Cortex of kidney (tissue), 1 donor: Measurements from ENCODE around the gene STXBP3.

Source experiments
- DNase-seq: peaks from one replicate; lab custom pipeline; 2025; lab: John Stamatoyannopoulos, UW

Gene STXBP3

GRCh38 chr1:108845446-108845845, 99.0 kb downstream of the STXBP3 start:
- DNase-seq = no peak

GRCh38 chr1:108845991-108846390, 99.5 kb downstream of the STXBP3 start:
- no peak for DNase-seq

DNA sequence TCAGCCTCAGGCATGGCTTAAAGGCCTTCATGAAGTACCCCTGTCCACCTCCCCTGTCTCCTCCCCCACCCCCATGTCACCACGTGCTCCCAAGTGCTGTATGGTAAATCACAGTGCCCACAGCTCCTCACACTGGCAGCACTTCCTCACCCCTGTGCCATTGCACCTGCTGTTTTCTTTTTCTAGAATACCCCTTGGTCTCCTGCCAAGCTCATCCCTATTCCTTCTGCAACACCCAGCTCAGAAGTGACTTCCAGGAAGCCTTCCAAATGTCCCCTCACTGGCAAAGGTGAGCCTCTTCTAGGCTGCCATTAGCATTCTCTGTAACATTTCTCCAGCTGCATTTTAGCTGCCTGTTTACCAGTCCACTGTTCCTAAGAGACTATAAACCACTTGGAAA, 101.0 kb downstream of the STXBP3 start:
- no peak for DNase-seq

DNA sequence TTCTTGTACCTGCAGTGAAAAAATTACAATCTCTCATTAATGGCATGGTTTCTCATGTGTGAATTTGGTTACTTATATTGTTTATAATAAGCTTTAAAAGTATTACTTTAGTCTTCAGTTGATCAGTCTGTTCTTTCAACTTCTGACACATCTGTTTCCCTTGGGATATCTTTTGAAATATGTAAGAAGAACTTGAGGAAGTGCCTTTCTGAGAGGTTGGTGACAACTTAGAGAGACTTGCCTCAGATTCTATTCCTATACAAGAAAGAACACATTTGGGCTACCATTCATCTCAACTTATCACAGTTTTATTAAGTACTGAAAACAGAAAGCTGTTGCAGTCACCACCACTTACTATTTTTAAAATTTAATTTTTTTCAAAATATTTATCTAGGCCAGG, 102.3 kb downstream of the STXBP3 start:
- DNase-seq = no peak

DNA sequence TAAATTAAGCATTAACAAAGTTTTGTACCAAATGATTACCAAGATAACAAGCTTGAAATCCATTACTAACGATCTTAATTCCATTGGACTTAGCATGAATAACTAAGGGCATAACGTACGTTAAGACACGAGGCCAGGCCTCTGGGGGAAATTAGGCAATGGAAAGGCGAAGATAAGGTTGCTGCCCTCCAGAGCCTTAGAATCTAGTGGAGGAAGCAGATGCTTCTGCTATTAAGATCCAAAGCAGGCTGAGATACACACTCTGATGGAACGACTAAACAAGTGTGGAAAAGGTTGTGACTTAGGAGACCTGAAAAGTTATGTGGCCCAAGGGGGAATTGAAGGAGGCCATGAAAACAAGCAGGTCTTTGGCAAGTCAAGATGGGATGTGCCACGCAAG, 104.5 kb downstream of the STXBP3 start:
- no peak for DNase-seq

DNA sequence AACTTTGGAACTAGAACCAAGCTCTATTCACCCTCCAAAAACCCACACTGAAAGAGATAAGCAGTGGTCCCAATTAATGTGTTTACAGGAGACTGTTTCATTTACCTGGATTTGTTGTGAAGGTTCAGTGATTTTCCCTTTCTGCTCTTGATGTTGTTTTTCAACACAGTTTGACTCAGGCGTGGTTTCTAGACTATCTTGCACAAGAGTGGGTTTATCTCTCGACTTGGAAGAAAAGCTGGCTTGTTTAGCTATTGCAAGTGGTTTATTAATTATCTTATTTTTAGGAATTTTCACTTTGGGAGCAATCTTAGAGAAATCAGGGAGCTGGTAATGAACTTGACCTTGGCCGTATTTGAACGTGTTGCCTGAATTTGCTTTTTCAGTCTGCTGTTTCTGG, 105.1 kb downstream of the STXBP3 start:
- DNase-seq = no peak

- DNase-seq = no peak
Observed at GRCh38 chr1:108852221-108852975, 105.9 kb downstream of the STXBP3 start.

DNA sequence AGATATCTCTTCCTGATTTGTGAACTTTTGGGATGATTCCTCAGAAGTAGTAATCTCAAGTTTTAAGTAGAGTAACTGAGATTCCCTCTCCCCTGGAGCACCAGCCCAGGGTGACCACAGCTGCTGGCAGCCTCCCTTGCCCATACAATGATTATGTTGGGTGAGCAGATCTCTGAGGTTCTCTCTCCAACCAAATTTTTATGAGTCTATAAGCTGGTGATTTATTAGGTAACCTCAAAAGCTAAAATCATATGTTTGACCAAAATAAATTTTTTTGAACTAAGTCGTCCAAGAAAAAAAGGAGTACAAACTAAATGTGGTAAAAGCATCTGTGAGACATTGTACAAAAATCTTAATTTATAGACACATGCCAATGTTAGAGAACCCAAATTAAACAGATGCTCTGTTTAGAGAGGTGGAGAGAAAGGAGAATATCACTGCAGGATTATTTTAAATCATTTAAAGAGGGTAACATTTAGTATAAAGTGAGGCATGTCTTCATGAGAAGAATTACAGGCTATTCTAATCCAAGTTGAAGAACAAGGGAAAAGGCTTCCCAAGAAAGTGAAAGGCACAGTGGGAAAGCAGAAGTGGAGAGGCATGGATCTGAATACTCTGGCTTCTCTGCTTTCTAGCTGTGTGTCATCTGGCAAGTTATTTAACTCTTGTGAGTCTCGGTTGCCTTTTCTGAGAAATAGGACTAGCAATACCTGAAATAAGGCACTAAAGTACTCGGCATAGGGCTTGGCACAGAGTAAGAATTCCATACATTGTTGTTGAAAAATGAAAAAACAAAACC, 107.9 kb downstream of the STXBP3 start:
- DNase-seq = no peak

GRCh38 chr1:108856994-108857393, 110.5 kb downstream of the STXBP3 start, which contains the start of gene AKNAD1:
AKNAD1 (minus strand) TSS chr1:108857094; CDS start chr1:108852664, 4,430 bp downstream.
- no peak for DNase-seq

- DNase-seq = no peak
Observed at GRCh38 chr1:108858230-108858950, 111.9 kb downstream of the STXBP3 start.
